Measurements from ENCODE around the gene CX3CR1.
"Not testable (repeated sequence)": the region's sequence is repeated elsewhere in the genome, so short reads cannot be mapped to it uniquely, and the experiment has no call there.

Gene CX3CR1

DNA sequence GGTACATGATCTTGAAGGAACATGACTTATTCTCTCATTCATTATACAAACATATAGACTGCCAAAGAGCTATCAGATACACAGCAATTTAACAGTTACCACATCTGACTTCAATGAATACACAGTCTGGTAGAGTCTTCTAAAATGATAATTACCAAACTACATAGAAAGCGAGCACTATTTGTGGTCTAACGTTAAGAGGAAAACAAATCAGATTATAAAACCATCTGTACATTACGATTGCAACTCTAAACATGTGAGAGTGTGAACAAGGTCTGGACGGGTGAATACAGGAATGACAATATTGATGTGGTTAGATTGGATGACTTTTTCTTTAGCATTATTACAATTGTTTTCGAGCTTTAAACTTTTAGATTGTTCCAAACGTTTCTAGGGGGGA, 16.3 kb downstream of the CX3CR1 start:
- DNase-seq = no peak

DNA sequence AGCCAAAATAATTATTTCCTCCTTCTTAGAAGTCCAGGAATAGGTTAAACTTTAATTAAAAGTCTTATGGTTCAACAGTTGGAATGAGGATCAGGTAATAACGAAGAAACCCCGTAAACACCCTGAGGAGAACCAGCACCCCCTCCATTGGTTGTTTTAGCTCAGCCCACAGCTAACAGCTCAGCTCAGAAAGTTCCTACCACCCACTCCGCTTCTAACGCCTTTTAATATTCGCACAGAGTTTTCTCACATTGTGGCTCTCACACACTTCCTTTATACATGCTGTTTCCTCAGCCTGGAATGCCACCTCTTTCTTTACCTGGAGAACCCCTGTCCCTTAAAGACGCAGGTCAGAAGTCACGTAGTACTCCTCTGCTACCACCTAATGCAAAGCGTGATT, 17.0 kb downstream of the CX3CR1 start:
- no peak for DNase-seq

GRCh38 chr3:39261726-39262125, 18.1 kb downstream of the CX3CR1 start:
- no peak for DNase-seq

- DNase-seq = peak; percentile 31 to 41
Measured at GRCh38 chr3:39260957-39261356, 18.9 kb downstream of the CX3CR1 start.

DNA sequence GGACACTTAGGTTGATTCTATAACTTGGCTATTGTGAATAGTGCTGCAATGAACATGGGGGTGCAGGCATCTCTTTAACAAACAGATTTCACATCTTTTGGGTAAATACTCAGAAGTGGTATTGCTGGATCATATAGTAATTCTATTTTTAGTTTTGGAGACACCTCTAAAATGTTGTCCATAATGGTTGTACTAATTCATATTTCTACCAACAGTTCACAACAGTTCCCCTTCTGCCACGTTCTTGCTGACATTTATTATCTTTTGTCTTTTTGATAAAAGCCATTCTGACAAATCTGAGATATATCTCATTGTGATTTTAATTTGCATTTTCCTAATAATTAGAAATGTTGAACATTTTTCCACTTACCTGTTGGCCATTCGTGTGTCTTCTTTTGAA, 19.5 kb downstream of the CX3CR1 start:
- no peak for DNase-seq

DNA sequence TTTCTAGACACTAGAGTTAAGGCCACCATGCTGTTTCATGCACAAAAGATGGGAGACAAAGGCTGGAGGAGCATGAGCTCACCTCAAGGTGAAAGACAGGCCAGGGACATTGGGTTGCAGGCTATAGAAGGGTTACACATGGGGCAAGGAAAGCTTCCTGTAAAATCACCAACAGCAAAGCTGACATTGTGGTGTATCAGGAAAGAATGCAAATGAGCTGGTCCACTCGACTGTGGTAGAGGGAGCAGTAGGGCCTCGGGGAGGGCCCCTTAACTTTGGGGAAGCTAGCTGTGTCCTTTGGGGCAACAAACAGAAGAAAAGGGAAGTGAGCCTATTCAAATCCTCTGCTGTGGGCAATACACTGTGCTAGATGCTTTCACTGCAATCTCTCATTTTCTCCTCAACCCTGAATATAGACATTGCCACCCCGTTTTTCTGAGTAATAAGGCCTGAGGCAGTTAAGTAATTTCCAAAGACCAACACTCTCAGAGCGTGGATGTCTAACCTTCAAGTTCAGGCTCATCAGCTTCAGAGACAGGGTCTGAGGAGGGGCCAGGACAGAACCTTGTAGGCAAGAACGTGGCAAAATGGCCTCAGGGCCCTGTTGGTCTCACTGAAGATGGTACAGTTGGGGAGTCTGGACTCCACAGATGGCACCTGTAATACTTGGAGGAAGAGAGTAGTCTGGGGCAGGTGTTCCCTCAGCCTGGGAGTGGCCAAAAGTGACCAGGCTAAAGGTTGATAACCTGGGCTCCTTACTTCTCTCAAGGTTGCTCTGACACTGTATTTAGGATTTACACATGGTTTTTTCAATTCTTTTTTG, 24.1 kb downstream of the CX3CR1 start:
- no peak for DNase-seq

DNA sequence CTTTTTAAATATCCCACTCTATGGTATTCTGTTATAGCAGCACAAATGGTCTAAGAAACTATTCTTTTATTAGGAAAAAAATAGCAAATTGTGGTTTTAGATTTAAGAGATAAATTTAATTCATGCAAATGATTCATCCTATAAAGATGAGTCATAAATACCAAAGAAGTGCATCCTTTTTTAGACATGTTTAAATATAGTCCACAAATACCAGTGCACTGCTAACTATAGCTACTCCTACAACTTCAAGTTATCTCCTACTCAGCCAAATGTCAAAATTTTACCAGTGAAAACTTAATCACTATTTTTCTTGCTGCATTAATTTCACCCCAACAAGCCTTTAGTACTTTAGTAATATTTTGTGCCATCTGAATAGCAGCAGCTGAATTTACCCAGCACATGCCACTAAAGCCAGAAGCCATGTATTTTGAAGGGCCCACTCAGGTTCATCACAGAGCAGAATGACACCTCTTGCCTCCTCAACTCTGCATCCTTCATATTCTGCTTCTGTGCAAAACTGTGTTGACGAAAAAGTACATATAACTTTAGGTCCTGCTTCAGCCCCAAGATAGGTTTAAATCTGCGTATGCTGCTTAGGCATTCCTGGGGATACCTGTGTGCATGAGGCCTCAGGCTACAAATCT, 24.9 kb downstream of the CX3CR1 start:
- no peak for DNase-seq

GRCh38 chr3:39251576-39251975, 28.3 kb downstream of the CX3CR1 start:
- no peak for DNase-seq

- no peak for DNase-seq
Measured at GRCh38 chr3:39250116-39250747, 29.6 kb downstream of the CX3CR1 start.

DNA sequence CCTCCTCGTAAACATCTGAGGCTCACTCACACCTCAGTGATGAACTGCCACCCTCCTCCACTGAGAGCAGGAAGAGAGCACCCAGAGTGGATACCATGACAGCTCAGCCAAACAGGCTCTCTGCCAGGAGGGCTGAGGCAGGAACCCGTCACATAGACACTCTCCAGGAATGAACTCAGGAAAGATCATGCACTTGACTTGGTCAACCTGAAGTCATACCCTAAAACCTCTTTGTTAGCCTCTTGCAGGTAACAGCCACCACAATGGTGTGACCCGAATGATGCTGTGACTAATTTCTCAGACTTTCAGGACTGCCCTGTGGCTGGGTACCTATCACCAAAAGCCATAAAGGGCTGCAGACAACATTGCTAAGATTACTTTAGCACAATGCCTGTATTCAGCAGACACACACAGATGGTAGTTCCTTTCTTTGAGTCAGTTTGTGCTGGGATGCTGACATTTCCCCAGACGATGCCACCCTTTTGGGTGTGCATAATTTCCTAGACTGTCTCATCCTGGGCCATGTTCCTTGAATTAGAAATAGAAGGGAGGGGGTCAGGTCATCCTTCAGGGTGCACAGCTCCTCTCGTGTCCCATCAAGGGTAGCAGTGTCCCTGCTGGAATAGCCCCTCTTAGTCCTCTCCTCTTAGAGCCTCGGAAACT, 30.3 kb downstream of the CX3CR1 start:
- DNase-seq = no peak

GRCh38 chr3:39241561-39241960, 38.3 kb downstream of the CX3CR1 start:
- DNase-seq = no peak

GRCh38 chr3:39237027-39237426, 42.8 kb downstream of the CX3CR1 start:
- DNase-seq = no peak

GRCh38 chr3:39234651-39235050, 45.2 kb downstream of the CX3CR1 start:
- DNase-seq = no peak

DNA sequence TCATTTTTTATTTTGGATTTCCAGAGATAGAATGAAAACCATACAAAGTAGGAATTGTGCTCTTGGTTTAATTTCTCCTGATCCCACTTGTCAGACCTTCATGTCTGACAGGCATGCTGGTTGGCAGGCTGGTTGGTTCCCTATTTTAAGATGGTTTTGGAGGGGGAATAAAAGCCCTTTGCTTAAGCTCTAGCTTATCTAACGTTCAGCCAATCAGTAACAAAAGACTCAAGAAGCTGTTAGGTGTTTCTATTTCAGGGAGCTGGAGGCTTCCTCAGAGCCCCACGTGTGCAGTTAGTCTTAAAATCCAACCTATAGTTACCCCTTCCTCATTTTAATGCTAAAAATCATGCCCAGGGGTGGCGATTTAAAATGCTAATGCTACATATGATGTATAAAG, 47.0 kb downstream of the CX3CR1 start:
- DNase-seq = no peak

DNA sequence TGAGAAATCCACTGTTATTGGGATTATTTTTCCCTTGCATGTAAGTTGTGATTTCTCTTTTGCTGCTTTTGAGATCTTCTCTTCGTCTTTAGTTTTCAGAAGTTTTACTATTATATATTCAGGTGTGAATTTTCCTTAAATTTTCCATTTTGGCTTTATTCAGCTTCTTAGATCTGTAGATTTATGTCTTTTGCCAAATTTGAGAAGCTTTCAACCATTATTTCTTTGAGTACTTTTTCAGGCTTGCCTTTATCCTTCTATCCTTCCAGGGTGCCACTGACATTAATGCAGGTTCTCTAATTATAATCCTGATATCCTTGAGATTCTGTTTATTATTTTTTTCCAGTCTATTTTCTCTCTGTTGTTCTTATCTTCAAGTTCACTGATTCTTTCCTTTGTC, 49.4 kb downstream of the CX3CR1 start:
- no peak for DNase-seq

- no peak for DNase-seq
Measured at GRCh38 chr3:39228496-39228895, 51.3 kb downstream of the CX3CR1 start.

GRCh38 chr3:39227596-39227995, 52.2 kb downstream of the CX3CR1 start:
- not testable (repeated sequence) for DNase-seq

- no peak for DNase-seq
Measured at GRCh38 chr3:39226106-39226741, 53.6 kb downstream of the CX3CR1 start.

DNA sequence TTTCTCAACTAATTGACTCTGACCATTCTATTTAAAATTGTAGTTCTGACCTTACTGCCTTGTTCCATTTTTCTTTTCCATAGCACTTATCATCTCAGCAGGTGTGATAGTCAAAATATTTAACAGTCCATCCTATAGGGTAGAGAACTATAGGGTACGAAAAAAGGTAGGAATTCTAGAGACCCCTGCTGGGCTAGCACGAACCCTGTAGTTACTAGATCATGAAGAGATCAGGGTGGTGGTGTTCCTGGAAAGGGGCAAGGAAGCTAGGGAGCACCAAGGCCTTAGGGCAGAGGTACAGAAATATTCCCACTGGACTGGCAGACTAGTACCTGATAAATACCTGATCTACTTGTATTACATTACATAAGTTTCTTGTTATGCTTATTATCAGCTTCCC, 55.5 kb downstream of the CX3CR1 start:
- DNase-seq = no peak

GRCh38 chr3:39222939-39223338, 56.9 kb downstream of the CX3CR1 start:
- no peak for DNase-seq

GRCh38 chr3:39222462-39222861, 57.4 kb downstream of the CX3CR1 start:
- DNase-seq = no peak

DNA sequence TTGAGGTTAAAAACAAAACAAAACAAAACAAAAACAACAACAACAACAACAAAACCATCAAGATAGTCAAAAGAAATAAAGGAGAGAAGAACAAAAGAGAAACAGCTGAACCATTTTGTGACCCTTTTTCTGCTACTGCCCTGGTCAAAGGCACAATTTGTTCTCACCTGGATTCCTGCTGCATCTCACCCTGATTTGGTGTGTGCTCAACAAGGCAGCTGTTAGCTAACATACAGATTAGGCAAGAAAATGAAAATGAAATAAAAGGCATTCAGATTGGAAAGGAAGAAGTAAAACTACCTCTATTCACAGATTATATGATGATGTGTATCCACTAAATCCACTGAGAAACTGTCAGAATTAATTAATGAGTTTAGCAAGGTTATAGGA, 58.7 kb downstream of the CX3CR1 start:
- DNase-seq = no peak
